K562 (cell line): Measurements from ENCODE around the gene NUP210. TPM values are rescaled to one million over a fixed set of nuclear protein-coding genes. Genes with fewer than 3 reads are reported as not detected.

ENCODE experiments used
- CGGBP1 ChIP-seq: fragments of 250-450 bp; sonication (Bioruptor Pico); IDR thresholded peaks from 2 replicates; pipeline ENCODE4 v1.9.0; 2021; ENCODE audit warnings: mild to moderate bottlenecking
- CHD2 ChIP-seq: IDR thresholded peaks from 2 replicates; pipeline ENCODE4 v1.6.1; 2011; ENCODE audit warnings: low read depth, low read length
- ELF4 ChIP-seq: fragments of 450-650 bp; formaldehyde crosslinking; IDR thresholded peaks from 2 replicates; pipeline ENCODE4 v1.4.0; 2022; ENCODE audit warnings: missing genetic modification characterization
- ELK1 ChIP-seq: sonication (generic); formaldehyde crosslinking; IDR thresholded peaks from 2 replicates; pipeline ENCODE4 v1.8.1; 2022; ENCODE audit warnings: missing genetic modification reagents
- EP300 ChIP-seq: IDR thresholded peaks from 2 replicates; pipeline ENCODE4 v1.6.1; 2012; ENCODE audit warnings: low read length, improper control_type of control experiment
- EZH2 ChIP-seq: IDR thresholded peaks from 2 replicates; pipeline ENCODE4 v1.6.1; 2012; ENCODE audit warnings: low read depth, mild to moderate bottlenecking, inconsistent platforms, low read length, borderline replicate concordance
- GTF2F1 ChIP-seq: IDR thresholded peaks from 2 replicates; pipeline ENCODE4 v1.6.1; 2011; ENCODE audit warnings: low read depth, low read length, improper control_type of control experiment
- HNRNPL ChIP-seq: fragments of 200-400 bp; formaldehyde crosslinking; IDR thresholded peaks from 2 replicates; pipeline ENCODE4 v1.6.1; 2017; ENCODE audit warnings: low read depth, mild to moderate bottlenecking, low read length
- HNRNPLL ChIP-seq: fragments of 200-400 bp; formaldehyde crosslinking; IDR thresholded peaks from 2 replicates; pipeline ENCODE4 v1.6.1; 2017; ENCODE audit warnings: low read length, low read depth, mild to moderate bottlenecking; ENCODE audit not compliant: poor library complexity, severe bottlenecking
- NR2C1 ChIP-seq, 2 experiments: fragments of 450-650 bp; IDR thresholded peaks; 2 replicates each; pipeline ENCODE4 v1.6.1; 2017; ENCODE audit warnings: mild to moderate bottlenecking in 2 of 2, antibody characterized with exemption in 1 of 2, inconsistent platforms in 1 of 2, missing compliant biosample characterization in 1 of 2, missing genetic modification characterization in 1 of 2
- NR2F6 ChIP-seq: fragments of 450-650 bp; formaldehyde crosslinking; IDR thresholded peaks from 2 replicates; pipeline ENCODE4 v1.4.0; 2020; ENCODE audit warnings: mild to moderate bottlenecking
- PBX2 ChIP-seq, 2 experiments: IDR thresholded peaks in 1 of 2; conservative IDR thresholded peaks in 1 of 2; 2 replicates each; pipeline ENCODE4 v1.6.1; 2016; ENCODE audit warnings: low read depth in 2 of 2, mild to moderate bottlenecking in 1 of 2, missing compliant biosample characterization in 1 of 2, missing genetic modification characterization in 1 of 2, moderate library complexity in 1 of 2
- RFX5 ChIP-seq: IDR thresholded peaks from 2 replicates; pipeline ENCODE4 v1.6.1; 2011; ENCODE audit warnings: low read depth, mild to moderate bottlenecking, improper control_type of control experiment, low read length
- SMAD3 ChIP-seq: fragments of 450-650 bp; formaldehyde crosslinking; conservative IDR thresholded peaks from 2 replicates; pipeline ENCODE4 v1.4.0; 2020; ENCODE audit warnings: mild to moderate bottlenecking
- SP1 ChIP-seq: sonication (generic); formaldehyde crosslinking; IDR thresholded peaks from 2 replicates; pipeline ENCODE4 v1.8.1; 2022; ENCODE audit warnings: mild to moderate bottlenecking, missing genetic modification reagents
- TRIM25 ChIP-seq: fragments of 450-650 bp; IDR thresholded peaks from 2 replicates; pipeline ENCODE4 v1.7.0; 2016; ENCODE audit warnings: borderline replicate concordance
- ZNF140 ChIP-seq: fragments of 250-450 bp; sonication (Bioruptor Pico); IDR thresholded peaks from 2 replicates; pipeline ENCODE4 v1.8.0; 2021; ENCODE audit warnings: moderate library complexity, mild to moderate bottlenecking, inconsistent platforms
- ZNF24 ChIP-seq: fragments of 450-650 bp; IDR thresholded peaks from 2 replicates; pipeline ENCODE4 v1.6.1; 2016
- ZNF512 ChIP-seq: IDR thresholded peaks from 2 replicates; pipeline ENCODE4 v1.6.1; 2016; ENCODE audit warnings: missing genetic modification characterization, missing compliant biosample characterization
- ZNF785 ChIP-seq: fragments of 250-450 bp; sonication (Bioruptor Pico); IDR thresholded peaks from 2 replicates; pipeline ENCODE4 v1.4.0; 2020; ENCODE audit warnings: mild to moderate bottlenecking
- polyA plus RNA-seq, 8 experiments: library from polyadenylated mRNA; depleted of rRNA in 4 of 8; stranded (reverse) in 5 of 8; unstranded in 3 of 8; fragments of >200 nt; fragmentation: Nextera tagmentation in 2 of 8; fragmentation: Illumina TruSeq in 1 of 8; extraction: Ambion mirVana in 2 of 8; extraction: Trizol in 1 of 8; gene quantifications; 2 replicates each; pipeline versions ENCODE4 v1.2.1 to v1.2.3, GENCODE V29; 2011 to 2014; ENCODE audit warnings: inconsistent platforms in 1 of 8, missing spikeins in 1 of 8
- total RNA-seq, 7 experiments: library from RNA; depleted of rRNA in 6 of 7; stranded (reverse); fragments of >200 nt in 6 of 7; fragmentation: Illumina TruSeq in 2 of 7; extraction: Trizol in 2 of 7; gene quantifications; 2 replicates each; pipeline versions ENCODE4 v1.2.1 to v1.2.3, GENCODE V29; 2011 to 2021; ENCODE audit warnings: low replicate concordance in 1 of 7

Gene NUP210
- total and polyA plus RNA-seq, 9 of the 15 experiments (the other 6 are each of a cell fraction or from before 2014, with no cell fraction given), result 1.2 to 138 (median 44.0) TPM

- TF ChIP-seq TRIM25, result no peak
- TF ChIP-seq RFX5, result no peak
- no peak for TF ChIP-seq EP300
- TF ChIP-seq ELK1 (CRISPR knock-in tag), result no peak
- TF ChIP-seq EZH2, result no peak
- no peak for TF ChIP-seq NR2F6
- TF ChIP-seq CHD2, result no peak
- no peak for TF ChIP-seq ZNF140 (CRISPR knock-in tag)
- TF ChIP-seq NR2C1 (IDR thresholded peaks at IDR 0.05), result no peak
- no peak for TF ChIP-seq NR2C1 (tag; IDR thresholded peaks at IDR 0.05)
- no peak for TF ChIP-seq PBX2 (CRISPR knock-in tag; IDR thresholded peaks at IDR 0.05; ENCODE audit: low read depth)
- no peak for TF ChIP-seq PBX2 (tag; conservative IDR thresholded peaks at IDR 0.05; ENCODE audit: low read depth)
- TF ChIP-seq ZNF512 (tag), result no peak
- no peak for TF ChIP-seq ZNF785 (CRISPR knock-in tag)
- TF ChIP-seq ZNF24, result no peak
- no peak for TF ChIP-seq GTF2F1
- no peak for TF ChIP-seq SMAD3 (CRISPR knock-in tag)
- TF ChIP-seq ELF4 (CRISPR knock-in tag), result no peak
- TF ChIP-seq SP1 (CRISPR knock-in tag), result no peak
- no peak for TF ChIP-seq HNRNPL
- TF ChIP-seq CGGBP1 (CRISPR knock-in tag), result no peak
- no peak for TF ChIP-seq HNRNPLL
Measured at GRCh38 chr3:13451301-13451673, 31.2 kb upstream of the NUP210 start (continued).
